Middle frontal gyrus (tissue), 1 donor: ENCODE results near the gene ZNF346.
"Not testable (repeated sequence)": the region's sequence is repeated elsewhere in the genome, so short reads cannot be mapped to it uniquely, and the experiment has no call there.

Experiments used
- DNase-seq: peaks from one replicate; pipeline ENCODE4 v3.0.0-alpha.2; 2015; ENCODE audit warnings: low spot score; ENCODE audit errors: extremely low spot score

Gene ZNF346

GRCh38 chr5:177008716-177009115 is 13.8 kb upstream of the ZNF346 start:
- DNase-seq, result no peak

DNA sequence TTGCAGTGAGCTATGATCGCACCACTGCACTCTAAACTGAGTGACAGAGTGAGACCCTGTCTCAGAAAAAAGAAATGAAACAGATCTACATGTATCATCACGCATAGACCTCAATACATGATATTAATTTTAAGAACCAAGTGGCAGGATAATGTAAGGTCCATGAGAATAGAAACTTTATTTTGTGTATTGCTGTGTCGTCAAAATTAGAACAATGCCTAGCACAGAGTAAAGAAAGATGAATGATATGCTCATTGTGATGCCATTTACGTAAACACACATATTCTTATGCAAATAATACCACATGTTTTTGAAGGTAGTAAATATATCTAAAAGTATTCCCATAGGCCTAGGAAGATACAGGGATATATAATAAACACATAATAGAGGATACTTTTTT is 12.3 kb upstream of the ZNF346 start:
- DNase-seq, result no peak

- DNase-seq, result no peak
Observed at GRCh38 chr5:177015156-177015555, 7.3 kb upstream of the ZNF346 start.

GRCh38 chr5:177018341-177018740 is 4.2 kb upstream of the ZNF346 start:
- DNase-seq, result no peak

GRCh38 chr5:177020033-177020432 is 2.5 kb upstream of the ZNF346 start:
- no peak for DNase-seq

DNA sequence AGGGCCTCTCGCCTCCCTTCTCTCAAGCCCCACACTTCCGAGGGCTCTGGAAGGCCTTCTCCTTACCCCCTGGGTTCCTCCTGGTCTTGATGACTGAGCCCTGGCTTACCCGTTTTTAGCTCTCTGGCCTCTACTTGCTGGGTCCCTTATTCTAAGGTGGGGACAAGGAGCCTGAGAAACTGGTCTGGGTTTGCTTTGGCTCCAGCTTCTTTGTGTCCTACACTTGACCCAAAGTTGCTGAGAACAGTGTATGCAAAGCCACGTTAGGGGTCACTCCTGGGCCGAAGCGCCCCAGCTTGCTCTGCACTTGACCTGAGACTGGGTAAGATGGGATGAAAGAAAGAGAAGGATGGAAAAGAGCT is 788 bp downstream of the ZNF346 start:
- DNase-seq, result no peak

DNA sequence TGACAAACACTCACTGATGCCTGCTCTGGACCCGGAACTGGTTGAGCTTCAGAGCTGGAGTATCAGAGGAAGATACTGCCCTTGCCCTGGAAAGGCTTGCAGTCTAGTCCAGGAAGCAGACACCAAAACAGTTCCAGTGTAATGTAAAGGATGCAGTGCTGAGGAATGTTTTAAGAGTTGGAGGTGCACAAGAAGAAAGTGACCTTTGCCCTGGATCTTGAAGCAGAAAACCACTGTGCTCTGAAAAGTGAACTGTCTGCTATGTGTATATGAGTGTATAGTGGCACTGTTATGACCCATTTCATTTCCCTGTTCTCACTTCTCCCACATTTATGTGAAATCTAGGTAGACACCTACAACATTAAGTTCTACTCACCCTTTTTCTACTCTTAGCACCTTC is 2.1 kb downstream of the ZNF346 start:
- DNase-seq, result no peak

- DNase-seq, result no peak
Observed at GRCh38 chr5:177025101-177025601, 2.7 kb downstream of the ZNF346 start.

DNA sequence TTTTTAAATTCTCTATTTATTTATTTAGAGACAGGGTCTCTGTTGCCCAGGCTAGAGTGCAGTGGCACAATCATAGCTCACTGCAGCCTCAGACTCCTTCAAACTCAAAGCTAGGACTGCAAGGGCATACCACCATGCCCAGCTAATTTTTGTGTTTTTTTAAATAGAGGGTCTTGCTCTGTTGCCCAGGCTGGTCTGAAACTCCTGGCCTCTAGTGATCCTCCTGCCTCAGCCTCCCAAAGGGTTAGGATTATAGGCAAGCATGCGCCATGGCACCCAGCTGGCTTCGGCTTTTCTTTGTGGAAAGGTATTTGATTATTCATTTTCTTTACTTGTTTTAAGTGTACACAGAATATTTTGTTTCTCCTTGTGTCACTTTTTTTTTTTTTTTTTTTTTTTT is 5.2 kb downstream of the ZNF346 start:
- DNase-seq, result no peak

GRCh38 chr5:177029498-177029897 is 7.0 kb downstream of the ZNF346 start:
- no peak for DNase-seq

DNA sequence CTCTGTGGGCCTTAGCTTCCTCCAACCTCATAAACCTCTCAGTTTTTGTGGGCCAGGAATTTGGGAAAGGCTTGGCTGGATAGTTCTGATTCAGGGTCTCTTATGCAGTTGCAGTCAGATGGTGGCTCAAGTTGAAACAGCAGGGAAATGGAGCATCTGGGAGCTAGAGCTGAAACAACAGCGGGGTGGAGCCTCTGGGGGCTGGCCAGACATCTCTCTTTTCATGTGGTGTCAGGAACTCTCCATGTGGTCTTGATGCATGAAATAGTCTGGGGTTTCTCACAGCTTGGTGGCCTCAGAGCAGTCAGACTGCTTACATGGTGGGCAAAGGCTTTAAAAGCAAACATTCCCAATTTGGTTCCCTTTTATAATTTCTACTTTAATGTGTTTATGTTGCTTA is 13.5 kb downstream of the ZNF346 start:
- DNase-seq, result no peak

GRCh38 chr5:177036443-177036842 is 13.9 kb downstream of the ZNF346 start:
- no peak for DNase-seq

- DNase-seq, result no peak
Observed at GRCh38 chr5:177036921-177037320, 14.4 kb downstream of the ZNF346 start.

GRCh38 chr5:177040814-177041420 is 18.4 kb downstream of the ZNF346 start:
- no peak for DNase-seq

DNA sequence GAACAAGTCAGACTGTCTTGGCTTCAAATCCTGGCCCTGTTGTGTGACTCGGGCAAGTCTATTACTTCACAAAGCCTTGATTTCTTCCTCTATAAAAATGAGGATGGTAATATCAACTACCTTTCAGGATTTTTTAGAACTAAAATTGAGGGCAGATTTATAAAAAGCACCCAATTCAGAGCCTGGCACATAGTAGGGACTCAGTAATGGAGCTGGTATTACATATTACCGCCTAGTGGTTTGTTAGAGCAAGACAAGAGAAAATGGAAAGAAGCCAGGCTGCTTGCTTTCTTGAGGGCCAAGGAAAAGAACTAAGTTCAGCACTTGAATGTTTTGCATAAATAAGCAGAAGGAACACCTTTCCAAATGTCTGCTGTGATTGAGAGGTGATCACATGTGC is 19.4 kb downstream of the ZNF346 start:
- DNase-seq, result no peak

DNA sequence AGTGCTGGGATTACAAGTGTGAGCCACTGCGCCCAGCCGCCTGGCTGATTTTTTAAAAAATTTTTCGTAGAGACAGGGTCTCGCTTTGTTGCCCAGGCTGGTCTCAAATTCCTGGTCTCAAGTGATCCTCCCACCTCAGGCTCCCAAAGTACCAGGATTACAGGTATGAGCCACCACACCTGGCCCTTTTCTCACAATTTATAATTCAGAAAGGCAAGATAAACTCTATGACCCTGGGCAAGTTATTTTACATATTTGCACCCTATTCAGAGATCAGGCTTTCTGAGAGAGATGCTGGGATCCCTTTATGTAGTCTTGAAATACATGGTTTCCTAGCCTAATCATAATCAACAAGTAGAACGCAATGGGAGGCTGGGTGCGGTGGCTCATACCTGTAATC is 20.6 kb downstream of the ZNF346 start:
- no peak for DNase-seq

DNA sequence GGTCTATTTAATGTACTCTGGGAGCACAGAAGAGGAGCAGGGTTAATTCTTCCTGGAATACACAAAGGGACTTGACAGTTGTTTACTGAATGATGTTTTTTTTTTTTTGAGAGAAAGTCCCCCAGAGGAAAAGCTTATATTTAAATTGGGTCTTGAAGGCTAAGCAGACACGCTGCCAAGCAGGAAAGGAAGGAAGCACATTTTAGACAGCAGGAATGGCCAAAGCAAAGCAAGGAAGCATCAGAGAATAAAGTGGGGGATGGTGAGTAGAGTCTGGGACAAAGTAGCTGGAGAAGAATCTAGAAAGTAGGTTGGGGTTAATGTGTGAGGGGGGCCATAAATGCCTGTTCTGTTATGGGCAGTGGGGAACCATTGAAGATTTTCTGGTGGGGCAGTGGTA is 21.5 kb downstream of the ZNF346 start:
- DNase-seq, result no peak

DNA sequence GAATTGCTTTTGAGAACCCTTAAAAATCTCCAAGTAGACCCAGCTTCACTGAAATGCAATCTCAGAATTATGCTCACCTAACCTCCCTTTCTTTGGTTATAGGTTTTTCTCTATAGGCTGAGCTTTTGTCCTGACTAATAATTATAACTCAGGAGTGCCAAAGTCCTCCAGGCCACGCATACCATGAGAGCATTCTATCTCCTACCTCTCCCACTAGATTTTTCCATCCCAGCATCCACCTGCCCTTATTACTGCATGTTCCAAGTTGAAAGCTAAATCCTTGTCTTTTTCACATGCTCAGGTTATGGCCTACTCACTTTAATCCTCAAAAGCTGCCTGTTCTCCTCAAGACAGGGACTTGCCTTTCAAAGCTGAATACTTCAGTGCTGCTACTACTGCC is 22.1 kb downstream of the ZNF346 start:
- no peak for DNase-seq

- no peak for DNase-seq
Observed at GRCh38 chr5:177045631-177046030, 23.1 kb downstream of the ZNF346 start.

DNA sequence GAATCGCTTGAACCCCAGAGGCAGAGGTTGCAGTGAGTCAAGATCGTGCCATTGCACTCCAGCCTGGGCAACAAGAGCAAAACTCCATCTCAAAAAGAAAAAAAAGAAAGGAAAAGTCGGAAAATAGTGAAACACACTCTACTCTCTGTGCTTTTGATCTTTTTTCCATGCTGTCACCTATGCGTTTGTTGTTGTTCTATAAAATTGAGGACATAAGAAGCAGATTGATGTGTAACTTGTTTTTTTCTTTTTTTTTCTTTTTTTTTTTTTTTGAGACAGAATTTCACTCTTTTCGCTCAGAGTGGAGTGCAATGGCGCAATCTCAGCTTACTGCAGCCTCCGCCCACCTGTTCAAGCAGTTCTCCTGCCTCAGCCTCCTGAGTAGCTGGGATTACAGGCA is 26.0 kb downstream of the ZNF346 start:
- DNase-seq, result not testable (repeated sequence)

GRCh38 chr5:177049285-177049684 is 26.8 kb downstream of the ZNF346 start:
- DNase-seq, result no peak

DNA sequence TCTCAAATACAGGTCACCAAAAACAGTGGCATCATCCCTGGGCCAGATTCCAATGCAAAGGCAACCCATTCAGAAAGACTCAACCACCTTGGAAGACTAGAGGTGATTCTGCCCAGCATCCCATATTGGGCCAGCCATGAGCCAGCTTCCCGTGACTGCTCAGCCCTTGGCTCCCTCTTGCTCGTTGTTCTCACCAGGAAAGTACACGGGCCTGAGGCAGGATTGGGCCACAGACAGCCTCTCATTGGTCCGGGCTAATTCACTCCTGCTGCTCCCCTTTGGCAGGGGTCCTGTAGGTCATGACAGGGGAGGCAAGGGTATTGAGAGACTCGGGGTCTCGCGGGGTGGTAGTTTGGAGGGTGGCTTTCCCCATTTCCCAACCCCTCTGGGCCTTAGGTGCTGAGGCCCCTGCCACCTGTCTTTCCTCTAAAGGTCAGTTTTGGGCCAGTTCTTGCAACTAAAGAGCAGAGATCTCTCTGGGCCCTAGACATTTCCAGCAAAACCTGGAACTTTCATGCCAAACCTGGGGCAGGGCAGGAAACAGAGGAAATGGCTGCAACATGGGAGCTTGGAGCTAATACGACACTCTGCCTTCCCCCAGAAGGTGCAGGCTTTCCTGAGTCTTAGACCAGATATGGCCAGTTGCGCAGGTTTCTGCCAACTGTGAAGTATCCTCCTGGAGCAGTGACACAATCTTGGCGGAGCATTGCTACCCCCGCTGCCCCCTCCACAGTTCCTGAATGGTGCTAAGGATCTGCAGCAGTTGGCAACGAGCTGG is 42.2 kb downstream of the ZNF346 start:
- DNase-seq, result no peak

DNA sequence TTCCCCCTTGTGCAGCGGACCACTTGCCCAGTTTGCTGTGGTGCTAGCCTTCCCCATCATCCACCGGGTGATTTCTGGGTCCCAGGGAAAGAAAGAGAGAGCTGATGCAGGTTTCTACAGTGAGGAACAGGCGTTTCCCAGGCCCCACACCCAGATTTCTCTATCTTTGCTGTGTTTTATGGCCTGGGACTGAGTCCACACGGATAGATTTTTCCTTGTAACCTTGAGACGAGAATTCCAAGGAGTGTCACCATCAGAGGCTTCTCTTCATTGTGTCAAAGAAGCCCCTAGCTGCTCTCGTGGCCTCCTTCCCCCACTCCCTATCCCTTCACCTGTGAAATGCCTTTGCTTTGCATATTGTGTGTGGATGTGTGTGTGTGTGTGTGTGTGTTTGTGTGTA is 43.0 kb downstream of the ZNF346 start:
- DNase-seq, result no peak
